NB4 (cell line): Measurements from ENCODE around the gene MZF1.
"Not testable (repeated sequence)": the region's sequence is repeated elsewhere in the genome, so short reads cannot be mapped to it uniquely, and the experiment has no call there.

Experiments
- MYC ChIP-seq: IDR thresholded peaks from 2 replicates; pipeline ENCODE4 v1.6.1; 2011; ENCODE audit warnings: low read depth, low read length
- POLR2A ChIP-seq: IDR thresholded peaks from 2 replicates; pipeline ENCODE4 v1.6.1; 2011; ENCODE audit warnings: mild to moderate bottlenecking; ENCODE audit not compliant: insufficient read length; ENCODE audit errors: extremely low read depth
- TF ChIP-seq, protein P1 (sequence below): IDR thresholded peaks from one replicate; pipeline ENCODE4 v1.5.1; 2012; ENCODE audit warnings: low read depth, low read length
- TF ChIP-seq, protein P2 (sequence below): IDR thresholded peaks from 2 replicates; pipeline ENCODE4 v1.6.1; 2011; ENCODE audit warnings: low read depth, low read length

- TF ChIP-seq, protein P1, sequence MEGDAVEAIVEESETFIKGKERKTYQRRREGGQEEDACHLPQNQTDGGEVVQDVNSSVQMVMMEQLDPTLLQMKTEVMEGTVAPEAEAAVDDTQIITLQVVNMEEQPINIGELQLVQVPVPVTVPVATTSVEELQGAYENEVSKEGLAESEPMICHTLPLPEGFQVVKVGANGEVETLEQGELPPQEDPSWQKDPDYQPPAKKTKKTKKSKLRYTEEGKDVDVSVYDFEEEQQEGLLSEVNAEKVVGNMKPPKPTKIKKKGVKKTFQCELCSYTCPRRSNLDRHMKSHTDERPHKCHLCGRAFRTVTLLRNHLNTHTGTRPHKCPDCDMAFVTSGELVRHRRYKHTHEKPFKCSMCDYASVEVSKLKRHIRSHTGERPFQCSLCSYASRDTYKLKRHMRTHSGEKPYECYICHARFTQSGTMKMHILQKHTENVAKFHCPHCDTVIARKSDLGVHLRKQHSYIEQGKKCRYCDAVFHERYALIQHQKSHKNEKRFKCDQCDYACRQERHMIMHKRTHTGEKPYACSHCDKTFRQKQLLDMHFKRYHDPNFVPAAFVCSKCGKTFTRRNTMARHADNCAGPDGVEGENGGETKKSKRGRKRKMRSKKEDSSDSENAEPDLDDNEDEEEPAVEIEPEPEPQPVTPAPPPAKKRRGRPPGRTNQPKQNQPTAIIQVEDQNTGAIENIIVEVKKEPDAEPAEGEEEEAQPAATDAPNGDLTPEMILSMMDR, result not testable (repeated sequence)
- TF ChIP-seq, protein P2, sequence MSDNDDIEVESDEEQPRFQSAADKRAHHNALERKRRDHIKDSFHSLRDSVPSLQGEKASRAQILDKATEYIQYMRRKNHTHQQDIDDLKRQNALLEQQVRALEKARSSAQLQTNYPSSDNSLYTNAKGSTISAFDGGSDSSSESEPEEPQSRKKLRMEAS, result not testable (repeated sequence)
- not testable (repeated sequence) for TF ChIP-seq MYC, POLR2A
Observed at GRCh38 chr19:58606251-58606896, 33.2 kb upstream of the MZF1 start.
